GM21786 (cell line): Measurements from ENCODE around the gene TTLL10.
A peak's percentile ranks its signal among the peaks of the same experiment; 100 is the strongest.

Source experiments
- ATAC-seq: cut with Tn5 transposase; IDR thresholded peaks from one replicate; pipeline ENCODE4 v1.9.1; 2021; ENCODE audit not compliant: unreplicated experiment

The TTLL10 gene

GRCh38 chr1:1157426-1157913 lies 16.2 kb upstream of the TTLL10 start:
- peak; percentile 56 for ATAC-seq

DNA sequence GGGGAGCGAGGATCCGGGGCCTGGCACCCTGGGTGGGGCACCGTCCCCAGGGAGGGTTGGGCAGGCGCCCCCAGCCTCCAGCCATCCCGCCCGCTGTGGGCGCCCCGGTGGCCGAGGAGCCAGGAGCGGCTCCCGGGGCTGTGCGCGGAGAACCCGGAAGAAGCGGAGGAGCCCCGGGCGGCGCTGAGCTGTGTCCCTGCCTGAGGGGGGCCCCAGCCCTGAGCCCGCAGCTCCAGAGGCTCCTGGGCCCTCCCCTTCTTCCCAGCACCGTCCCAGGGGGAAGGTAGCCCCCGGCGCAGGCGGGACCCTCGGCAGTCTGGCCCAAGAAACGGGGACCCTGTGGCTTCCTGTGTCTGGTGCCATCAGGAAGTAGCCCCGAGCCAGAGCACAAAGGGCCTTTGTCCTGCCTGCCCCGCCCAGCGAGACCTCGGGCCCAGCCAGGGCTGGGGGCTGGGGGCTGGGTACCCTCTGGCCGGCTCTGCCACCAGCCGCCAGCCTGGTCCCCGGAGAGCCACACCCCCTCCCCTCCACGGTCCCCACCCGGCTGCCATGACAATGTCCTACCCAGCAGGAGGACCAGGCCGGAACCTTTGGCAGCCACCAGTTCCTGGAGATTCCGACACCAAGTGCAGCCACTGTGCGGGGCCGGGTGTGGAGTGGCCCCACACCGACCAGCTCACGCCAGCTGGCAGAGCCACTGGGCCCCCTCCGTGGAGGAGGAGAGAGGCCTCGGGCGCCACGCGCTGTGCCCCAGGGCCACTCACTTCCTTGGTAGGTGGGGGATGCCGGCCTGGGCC lies 15.6 kb upstream of the TTLL10 start:
- ATAC-seq = peak; percentile 37

GRCh38 chr1:1160281-1160930 lies 13.3 kb upstream of the TTLL10 start:
- no peak for ATAC-seq

- ATAC-seq = no peak
Measured at GRCh38 chr1:1161078-1161682, 12.5 kb upstream of the TTLL10 start.

GRCh38 chr1:1161683-1162079 lies 12.0 kb upstream of the TTLL10 start:
- ATAC-seq = no peak

GRCh38 chr1:1162597-1163537 lies 10.8 kb upstream of the TTLL10 start:
- ATAC-seq = no peak

DNA sequence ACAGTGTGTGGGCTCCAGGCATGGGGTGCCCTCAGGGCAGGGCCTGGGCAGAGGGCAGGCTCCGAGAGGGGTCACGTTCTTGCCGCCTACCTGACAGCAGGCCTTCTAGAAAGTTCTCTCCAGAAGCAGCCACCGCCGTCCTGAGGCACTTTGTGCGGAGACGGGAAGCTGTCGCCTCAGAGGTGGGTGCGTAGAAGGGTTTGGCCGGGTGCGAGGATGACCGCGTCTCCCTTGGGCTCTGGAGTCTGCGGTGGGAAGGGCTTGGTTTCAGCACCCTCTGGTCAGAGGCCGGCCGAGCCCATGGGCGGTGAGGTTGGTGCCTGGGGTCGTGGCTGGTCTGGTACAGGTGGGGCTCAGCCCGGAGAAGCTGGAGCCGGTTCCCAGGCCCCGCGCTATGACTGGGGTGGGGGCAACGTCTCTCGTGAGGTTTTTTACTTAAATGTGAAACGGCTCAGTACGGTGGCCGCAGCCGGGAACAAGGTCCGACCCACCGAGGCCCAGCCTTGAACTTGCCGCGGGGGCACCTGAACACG lies 10.1 kb upstream of the TTLL10 start:
- no peak for ATAC-seq

- ATAC-seq = no peak
Measured at GRCh38 chr1:1164361-1164700, 9.3 kb upstream of the TTLL10 start.

GRCh38 chr1:1164701-1165451 lies 8.8 kb upstream of the TTLL10 start:
- no peak for ATAC-seq

GRCh38 chr1:1165485-1165884 lies 8.2 kb upstream of the TTLL10 start:
- no peak for ATAC-seq

GRCh38 chr1:1165900-1166421 lies 7.7 kb upstream of the TTLL10 start:
- no peak for ATAC-seq

DNA sequence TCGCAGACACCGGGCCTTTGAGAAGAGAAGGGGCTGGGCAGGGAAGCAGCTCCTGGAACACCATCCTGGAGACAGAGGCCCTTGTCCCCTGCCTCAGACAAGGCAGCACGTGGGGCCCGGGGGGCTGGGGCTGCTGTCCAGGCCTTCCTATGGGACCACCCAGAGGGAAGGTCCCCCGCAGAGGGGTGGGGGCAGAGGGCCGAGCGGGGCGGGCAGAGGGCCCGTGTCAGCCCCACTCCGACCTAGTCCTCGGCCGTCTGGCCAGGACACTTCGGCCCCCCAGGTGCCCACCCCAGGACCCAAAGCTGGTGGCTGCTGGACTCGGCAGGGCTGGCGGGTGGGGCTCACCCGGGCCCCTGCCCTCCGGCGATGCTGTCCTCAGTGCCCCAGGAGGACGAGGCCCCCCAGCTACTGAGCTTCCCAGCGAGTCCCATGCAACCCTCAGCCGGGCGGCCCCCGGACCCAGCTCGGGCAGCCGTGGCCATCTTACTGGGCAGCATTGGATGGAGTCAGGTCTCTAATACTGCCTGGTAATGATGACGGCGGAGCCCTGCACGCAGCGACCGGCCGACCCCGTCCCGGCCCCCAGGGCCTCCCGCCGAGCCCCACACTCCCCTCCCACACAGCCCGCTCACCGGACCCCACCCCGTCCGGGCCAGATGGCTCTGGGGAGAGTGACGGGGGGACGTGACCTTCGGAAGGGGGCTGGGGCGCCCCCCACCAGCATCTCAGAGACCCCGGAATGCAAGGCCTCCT lies 6.9 kb upstream of the TTLL10 start:
- no peak for ATAC-seq

DNA sequence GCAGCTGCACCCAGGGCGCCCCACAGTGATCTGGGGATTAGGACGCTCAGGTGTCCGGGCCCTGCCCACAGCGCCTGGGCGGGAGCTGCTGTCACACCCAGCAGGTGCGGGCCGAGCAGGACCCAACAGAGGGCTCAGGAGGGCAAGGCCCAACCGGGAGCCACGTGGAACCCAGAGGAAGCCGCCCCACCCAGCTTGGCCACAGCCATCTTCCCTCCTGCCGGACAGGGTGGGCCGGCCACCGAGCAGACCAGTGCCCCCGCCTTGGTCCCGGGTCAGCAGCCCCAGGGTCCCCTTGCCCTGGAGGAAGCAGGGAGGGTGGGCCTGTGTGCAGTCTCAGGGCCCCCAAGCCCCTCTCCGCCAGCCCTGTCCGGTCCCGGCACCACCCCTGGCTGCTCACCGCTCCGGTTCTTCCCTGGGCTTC lies 6.3 kb upstream of the TTLL10 start:
- no peak for ATAC-seq

DNA sequence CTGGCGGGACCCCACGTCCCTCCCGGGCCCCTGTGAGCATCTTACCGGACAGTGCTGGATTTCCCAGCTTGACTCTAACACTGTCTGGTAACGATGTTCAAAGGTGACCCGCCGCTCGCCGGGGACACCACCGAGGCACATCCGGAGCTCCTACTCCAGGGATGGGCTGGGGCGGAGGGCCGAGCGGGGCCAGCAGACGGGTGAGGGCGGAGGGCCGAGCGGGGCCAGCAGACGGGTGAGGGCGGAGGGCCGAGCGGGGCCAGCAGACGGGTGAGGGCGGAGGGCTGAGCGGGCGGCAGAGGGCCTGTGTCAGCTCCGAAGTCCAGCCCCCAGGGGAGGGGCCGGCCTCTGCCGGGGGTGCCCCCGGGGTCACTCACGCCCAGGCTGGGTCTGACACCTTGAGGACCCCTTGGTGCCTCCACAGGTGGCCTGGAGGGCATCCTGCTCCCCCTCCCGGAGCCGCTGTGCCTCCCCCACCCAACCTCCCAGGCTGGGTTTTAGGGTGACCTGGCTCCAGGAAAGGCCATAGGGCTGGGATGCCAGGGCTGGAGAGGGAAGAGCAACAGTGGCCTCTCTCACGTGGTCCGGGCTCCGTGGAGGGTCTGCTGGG lies 5.7 kb upstream of the TTLL10 start:
- ATAC-seq = no peak

DNA sequence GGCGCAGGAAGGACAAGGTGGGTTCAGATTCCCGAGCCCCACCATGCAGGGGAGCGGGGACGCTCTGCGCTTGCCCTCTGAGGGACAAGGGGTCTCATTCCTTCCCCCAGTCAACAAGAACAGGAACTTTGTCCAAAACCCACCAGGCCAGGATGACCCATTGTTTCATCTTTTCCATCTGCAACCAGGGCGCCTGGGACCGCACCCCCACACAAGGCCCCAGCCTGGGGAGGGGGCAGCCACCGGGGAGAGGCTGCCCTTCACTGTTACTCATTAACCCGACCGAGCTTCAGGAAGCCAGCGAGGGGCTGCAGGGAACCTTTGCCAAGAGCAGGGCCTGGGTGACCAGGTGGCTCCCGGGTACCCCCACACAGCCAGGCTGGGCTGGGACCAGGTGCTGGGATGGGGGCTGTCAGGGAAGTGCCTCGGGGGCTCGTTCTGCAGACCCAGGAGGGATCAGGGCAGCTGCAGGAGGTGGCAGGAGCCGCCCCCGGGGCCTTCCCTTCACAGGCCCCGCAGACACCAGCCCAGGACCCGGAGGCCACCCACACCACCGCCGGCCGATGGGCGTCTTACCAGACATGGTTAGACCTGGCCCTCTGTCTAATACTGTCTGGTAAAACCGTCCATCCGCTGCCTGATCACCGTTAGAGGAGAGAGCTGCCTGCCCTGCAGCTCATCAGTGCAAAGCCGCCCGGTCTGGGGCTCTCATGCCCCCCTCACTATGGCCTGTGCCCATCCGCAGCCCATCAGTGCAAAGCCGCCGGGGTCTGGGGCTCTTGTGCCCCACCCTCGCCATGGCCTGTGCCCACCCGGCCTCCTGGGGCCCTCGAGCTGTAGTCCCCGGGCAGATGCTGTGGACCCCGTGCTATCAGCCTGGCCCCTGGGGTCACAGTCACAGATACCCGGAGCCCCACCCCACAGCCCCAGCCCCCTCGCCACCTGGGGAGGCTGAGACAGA lies 4.9 kb upstream of the TTLL10 start:
- no peak for ATAC-seq

DNA sequence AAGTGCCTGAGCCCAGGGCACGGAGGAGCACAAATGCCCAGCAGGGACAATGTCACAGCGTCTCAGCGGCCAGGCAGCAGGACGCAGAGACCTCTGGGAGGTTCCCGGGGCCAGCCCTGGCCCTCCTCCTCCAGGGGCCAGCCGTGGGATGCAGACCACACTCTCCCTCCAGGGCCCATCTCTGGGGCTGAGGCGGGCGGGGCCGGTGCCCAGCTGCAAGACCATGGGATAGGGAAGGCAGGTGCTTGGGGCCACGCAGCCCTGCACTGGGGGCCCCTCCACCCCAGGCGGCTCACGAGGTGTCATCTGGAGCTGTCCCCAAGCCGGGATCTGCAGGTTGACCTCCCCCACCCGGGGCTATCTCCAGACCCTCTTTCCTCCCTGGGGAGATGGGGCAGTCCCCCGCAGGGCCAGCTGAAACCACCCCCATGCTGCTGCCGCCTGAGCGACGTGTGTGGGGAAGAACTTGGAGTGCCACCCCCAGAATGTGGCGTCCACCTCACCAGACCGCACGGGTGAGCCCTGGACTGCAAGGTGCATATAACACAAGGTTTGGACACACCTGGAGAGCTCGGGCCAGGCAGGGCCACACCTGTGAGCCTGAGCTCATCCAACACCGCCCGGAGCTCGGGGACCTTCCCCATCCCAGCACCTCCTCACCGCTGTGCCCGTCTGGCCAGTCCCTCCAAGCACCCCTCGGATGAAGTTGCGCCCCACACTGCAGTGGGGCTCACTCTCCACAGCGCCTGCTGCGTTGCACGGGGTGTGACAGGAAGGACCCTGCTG lies 4.1 kb upstream of the TTLL10 start:
- no peak for ATAC-seq
